ENCODE measurements around the gene HSD11B1. TPM values are rescaled to one million over a fixed set of nuclear protein-coding genes. Genes with fewer than 3 reads are reported as not detected.

The HSD11B1 gene
- total RNA-seq, 2 donors from 2014 or later, result 9.3 to 29.1 TPM

GRCh38 chr1:209672705-209673630, 31.7 kb upstream of the HSD11B1 start:
- H3K27ac ChIP-seq, result no peak overlapping the region

GRCh38 chr1:209673631-209674417, 30.8 kb upstream of the HSD11B1 start:
- Histone ChIP-seq H3K27ac (no peak overlapping the region), H3K4me3 (no peak overlapping the region), H3K4me1 (replicated peaks) (no peaks in the 10 kb centered on the region), H3K9me3 (no peaks in the 10 kb centered on the region), H3K27me3 (replicated peaks; ENCODE audit: insufficient read depth) (no peaks in the 10 kb centered on the region), H3K36me3 (no peaks in the 10 kb centered on the region)
- intact Hi-C loops (cut with DNase I), result no loop called here
- WGBS, result 78% methylated on average over 7 of the region's 7 CpGs
- no peak for DNase-seq (ENCODE audit: low spot score)
- TF ChIP-seq CTCF (IDR thresholded peaks at IDR 0.05) (no peak), POLR2A (IDR thresholded peaks at IDR 0.05) (no peak), POLR2AphosphoS5 (IDR thresholded peaks at IDR 0.05) (no peak)

More at GRCh38 chr1:209672705-209673630, 31.7 kb upstream of the HSD11B1 start:
- H3K9me3 ChIP-seq, result no peaks in the 10 kb centered on the region
- DNase-seq (ENCODE audit: low spot score), result no peak
- intact Hi-C loops (cut with DNase I), result no loop called here
- TF ChIP-seq POLR2A (IDR thresholded peaks at IDR 0.05), result no peak
- TF ChIP-seq POLR2AphosphoS5 (IDR thresholded peaks at IDR 0.05), result no peak
- TF ChIP-seq CTCF (IDR thresholded peaks at IDR 0.05), result no peak
- no peaks in the 10 kb centered on the region for H3K4me1 ChIP-seq (replicated peaks)
- no peaks in the 10 kb centered on the region for H3K36me3 ChIP-seq
- H3K4me3 ChIP-seq, result no peak overlapping the region
- no peaks in the 10 kb centered on the region for H3K27me3 ChIP-seq (replicated peaks; ENCODE audit: insufficient read depth)
- 83% methylated on average over 5 of the region's 5 CpGs for WGBS

GRCh38 chr1:209674957-209675564, 29.6 kb upstream of the HSD11B1 start, which contains the start of gene G0S2:
G0S2 (plus strand) TSS chr1:209675412; CDS start chr1:209675685, 273 bp downstream.
- H3K27ac ChIP-seq, result peak within 1 kb of the TSS; percentile 32 to 35
- intact Hi-C loops (cut with DNase I), result no loop called here
- TF ChIP-seq POLR2A (IDR thresholded peaks at IDR 0.05) (peak; percentile 48), POLR2AphosphoS5 (IDR thresholded peaks at IDR 0.05) (no peak), CTCF (IDR thresholded peaks at IDR 0.05) (peak in 1 of 4 experiments; percentile 3)

GRCh38 chr1:209675565-209676154, 29.0 kb upstream of the HSD11B1 start:
- Histone ChIP-seq H3K27me3 (replicated peaks; ENCODE audit: insufficient read depth) (no peaks in the 10 kb centered on the region), H3K36me3 (no peaks in the 10 kb centered on the region), H3K9me3 (no peaks in the 10 kb centered on the region), H3K27ac (peak overlapping the region; percentile 32 to 35), H3K4me1 (replicated peaks) (no peaks in the 10 kb centered on the region), H3K4me3 (peak overlapping the region; percentile 40)
- DNase-seq (ENCODE audit: low spot score), result peak; percentile 17
- no peak for TF ChIP-seq POLR2A (IDR thresholded peaks at IDR 0.05)
- TF ChIP-seq CTCF (IDR thresholded peaks at IDR 0.05), result peak in 1 of 4 experiments; percentile 1
- no peak for TF ChIP-seq POLR2AphosphoS5 (IDR thresholded peaks at IDR 0.05)
- intact Hi-C loops (cut with DNase I), result no loop called here
- WGBS, result 0% methylated on average over 32 of the region's 34 CpGs

More at GRCh38 chr1:209674957-209675564, 29.6 kb upstream of the HSD11B1 start, which contains the start of gene G0S2:
- H3K9me3 ChIP-seq, result no peaks in the 10 kb centered on the region
- no peaks in the 10 kb centered on the region for H3K36me3 ChIP-seq
- H3K27me3 ChIP-seq (replicated peaks; ENCODE audit: insufficient read depth), result no peaks in the 10 kb centered on the region
- WGBS, result 3% methylated on average over 37 of the region's 47 CpGs
- peak within 1 kb of the TSS; percentile 40 for H3K4me3 ChIP-seq
- no peaks in the 10 kb centered on the region for H3K4me1 ChIP-seq (replicated peaks)
- peak; percentile 39 for DNase-seq (ENCODE audit: low spot score)
